Thoracic aorta (tissue), 2 donors: ENCODE data around the gene CHD2. TPM values are rescaled to one million over a fixed set of nuclear protein-coding genes. Genes with fewer than 3 reads are reported as not detected.

ENCODE experiments used
- ATAC-seq: fragments of 150-250 bp; one replicate; pipeline ENCODE4 v1.8.0; 2017; ENCODE audit warnings: low read depth; ENCODE audit not compliant: insufficient number of reproducible peaks, low FRiP score
- DNase-seq: peaks from one replicate; pipeline ENCODE4 v3.0.0-alpha.2; 2020; ENCODE audit warnings: low spot score
- H3K27ac ChIP-seq, 2 donors: fragments of 200-600 bp; sonication (generic); 1 replicate in 1 of 2; 2 replicates in 1 of 2; pipeline ENCODE4 v1.5.1; 2016; ENCODE audit warnings: mild to moderate bottlenecking in 2 of 2, moderate library complexity in 2 of 2
- H3K27me3 ChIP-seq: fragments of 200-600 bp; sonication (generic); replicated peaks from 2 replicates; pipeline ENCODE4 v1.6.0; 2016; ENCODE audit warnings: mild to moderate bottlenecking; ENCODE audit not compliant: insufficient read depth
- H3K36me3 ChIP-seq: fragments of 200-600 bp; sonication (generic); one replicate; pipeline ENCODE4 v1.5.1; 2016
- H3K4me1 ChIP-seq, 2 donors: fragments of 200-600 bp; sonication (generic); 1 replicate in 1 of 2; 2 replicates in 1 of 2; pipeline versions ENCODE4 v1.5.1 to v1.6.0; 2016; ENCODE audit warnings: low read depth in 2 of 2, mild to moderate bottlenecking in 1 of 2; ENCODE audit not compliant: control insufficient read depth in 1 of 2
- H3K4me3 ChIP-seq: fragments of 200-600 bp; sonication (generic); 2 replicates; pipeline ENCODE4 v1.5.1; 2016; ENCODE audit warnings: mild to moderate bottlenecking
- H3K9me3 ChIP-seq: fragments of 200-600 bp; sonication (generic); 2 replicates; pipeline ENCODE4 v1.5.1; 2016
- CTCF ChIP-seq: fragments of 200-600 bp; sonication (generic); IDR thresholded peaks from one replicate; pipeline ENCODE4 v1.5.1; 2019; ENCODE audit warnings: antibody characterized with exemption
- total RNA-seq, 2 donors: library from RNA; depleted of rRNA; stranded (reverse); fragments of >200 nt; gene quantifications; one replicate each; pipeline versions ENCODE4 v1.1.0 to v1.2.3, GENCODE V29; 2016

CHD2 gene
- total RNA-seq, 2 donors from 2014 or later: 143 to 148 TPM

GRCh38 chr15:93048426-93048721, 148.2 kb downstream of the CHD2 start:
- peaks cover 52% of the 10 kb centered on the region for H3K36me3 ChIP-seq
- ATAC-seq (no peak), DNase-seq (no peak)
- no peak overlapping the region for H3K4me3 ChIP-seq
- H3K9me3 ChIP-seq: peaks cover 5% of the 10 kb centered on the region
- TF ChIP-seq CTCF: no peak
- peaks cover 0 to 23% of the 10 kb centered on the region in 2 donors for H3K4me1 ChIP-seq
- H3K27ac ChIP-seq: no peak overlapping the region
- no peaks in the 10 kb centered on the region for H3K27me3 ChIP-seq

GRCh38 chr15:93048759-93049161, 148.6 kb downstream of the CHD2 start:
- TF ChIP-seq CTCF: no peak
- ATAC-seq (no peak), DNase-seq (no peak)
- peaks cover 0 to 21% of the 10 kb centered on the region in 2 donors for H3K4me1 ChIP-seq
- no peak overlapping the region for H3K27ac ChIP-seq
- H3K36me3 ChIP-seq: peaks cover 52% of the 10 kb centered on the region
- peaks cover 5% of the 10 kb centered on the region for H3K9me3 ChIP-seq
- H3K4me3 ChIP-seq: no peak overlapping the region
- no peaks in the 10 kb centered on the region for H3K27me3 ChIP-seq

GRCh38 chr15:93049233-93049632, 149.1 kb downstream of the CHD2 start:
- H3K4me1 ChIP-seq: peaks cover 0 to 19% of the 10 kb centered on the region in 2 donors
- no peak for ATAC-seq
- H3K27me3 ChIP-seq: no peaks in the 10 kb centered on the region
- peaks cover 5% of the 10 kb centered on the region for H3K9me3 ChIP-seq
- H3K36me3 ChIP-seq: peaks cover 52% of the 10 kb centered on the region
- no peak for DNase-seq
- no peak overlapping the region for H3K4me3 ChIP-seq
- no peak overlapping the region for H3K27ac ChIP-seq
- TF ChIP-seq CTCF: no peak

- Histone ChIP-seq H3K4me1 (peaks cover 0 to 20% of the 10 kb centered on the region in 2 donors), H3K27me3 (no peaks in the 10 kb centered on the region), H3K9me3 (peaks cover 5% of the 10 kb centered on the region), H3K36me3 (peaks cover 44% of the 10 kb centered on the region), H3K27ac (no peak overlapping the region), H3K4me3 (no peak overlapping the region)
- ATAC-seq (no peak), DNase-seq (no peak)
- no peak for TF ChIP-seq CTCF
These were observed 149.9 kb downstream of the CHD2 start for GRCh38 chr15:93049914-93050578.

GRCh38 chr15:93050648-93051047, 150.5 kb downstream of the CHD2 start:
- Histone ChIP-seq H3K27ac (no peak overlapping the region), H3K4me1 (peaks cover 0 to 26% of the 10 kb centered on the region in 2 donors)

More at GRCh38 chr15:93050648-93051047, 150.5 kb downstream of the CHD2 start:
- peaks cover 39% of the 10 kb centered on the region for H3K36me3 ChIP-seq
- H3K4me3 ChIP-seq: no peak overlapping the region
- H3K9me3 ChIP-seq: peaks cover 5% of the 10 kb centered on the region
- DNase-seq: no peak
- no peaks in the 10 kb centered on the region for H3K27me3 ChIP-seq
- ATAC-seq: no peak
- TF ChIP-seq CTCF: no peak
